H1 (cell line): ENCODE results near the gene IL2RA. TPM values are rescaled to one million over a fixed set of nuclear protein-coding genes. Genes with fewer than 3 reads are reported as not detected.

Experiments used
- CTCF ChIA-PET: fragments of 300-600 bp; sonication (Branson Sonifier 250); formaldehyde crosslinking; loops from one replicate; lab custom pipeline; 2021; ENCODE audit not compliant: partially characterized antibody; lab: Charles Lee
- POLR2A ChIA-PET: fragments of 300-600 bp; sonication (Branson Sonifier 250); formaldehyde crosslinking; loops from one replicate; lab custom pipeline; 2021; ENCODE audit warnings: inconsistent platforms; ENCODE audit not compliant: partially characterized antibody; lab: Charles Lee
- DNase-seq, 2 experiments: peaks; one replicate each; pipeline versions ENCODE4 v3.0.0 to v3.0.0-alpha.2; 2010 to 2022; ENCODE audit warnings: low spot score in 2 of 2, low read depth in 1 of 2, mixed read lengths in 1 of 2
- FAIRE-seq: peaks from 2 replicates; lab custom pipeline; 2011; peaks lifted over from hg19 to GRCh38; lab: Jason Lieb, UNC
- H2AFZ ChIP-seq: 2 replicates; pipeline ENCODE4 v1.8.1; 2012; ENCODE audit warnings: low read length, inconsistent platforms
- H2AK5ac ChIP-seq: 2 replicates; pipeline ENCODE4 v1.6.1; 2013; ENCODE audit warnings: low read depth, low read length
- H2BK120ac ChIP-seq: replicated peaks from 2 replicates; pipeline ENCODE3; 2013; ENCODE audit warnings: low read depth, low read length, inconsistent platforms
- H2BK12ac ChIP-seq: 2 replicates; pipeline ENCODE4 v1.6.1; 2013; ENCODE audit warnings: low read depth, low read length
- H2BK15ac ChIP-seq: 2 replicates; pipeline ENCODE4 v1.6.1; 2013; ENCODE audit warnings: low read length
- H2BK20ac ChIP-seq: 2 replicates; pipeline ENCODE4 v1.6.1; 2013; ENCODE audit warnings: low read length
- H2BK5ac ChIP-seq: 2 replicates; pipeline ENCODE4 v1.6.1; 2013; ENCODE audit warnings: low read depth, low read length
- H3K14ac ChIP-seq: 2 replicates; pipeline ENCODE4 v1.6.1; 2013; ENCODE audit warnings: inconsistent platforms; ENCODE audit not compliant: insufficient read length
- H3K18ac ChIP-seq: 2 replicates; pipeline ENCODE4 v1.6.1; 2013; ENCODE audit warnings: low read length; ENCODE audit errors: extremely low read depth
- H3K23ac ChIP-seq: 2 replicates; pipeline ENCODE4 v1.6.1; 2013; ENCODE audit warnings: inconsistent platforms; ENCODE audit not compliant: insufficient read length
- H3K23me2 ChIP-seq: 2 replicates; pipeline ENCODE4 v1.6.1; 2013; ENCODE audit warnings: low read depth, low read length
- H3K27ac ChIP-seq: 2 replicates; pipeline ENCODE4 v1.6.1; 2011; ENCODE audit warnings: low read depth, low read length, inconsistent platforms
- H3K27me3 ChIP-seq, 4 experiments: replicated peaks in 1 of 4; 1 replicate in 1 of 4; 2 replicates in 3 of 4; pipeline versions ENCODE4 v1.6.1 to v1.8.1; 2011 to 2013; ENCODE audit warnings: low read length in 3 of 4, mild to moderate bottlenecking in 3 of 4, inconsistent platforms in 2 of 4, mixed read lengths in 2 of 4, moderate library complexity in 1 of 4; ENCODE audit not compliant: control insufficient read depth in 3 of 4, insufficient read depth in 3 of 4; ENCODE audit errors: extremely low read depth in 1 of 4
- H3K36me3 ChIP-seq, 4 experiments: 2 replicates each; pipeline versions ENCODE4 v1.6.1 to v1.8.1; 2011 to 2013; ENCODE audit warnings: mild to moderate bottlenecking in 4 of 4, low read length in 3 of 4, moderate library complexity in 2 of 4, control low read depth in 1 of 4, inconsistent platforms in 1 of 4; ENCODE audit not compliant: insufficient read depth in 4 of 4, control insufficient read depth in 2 of 4
- H3K4ac ChIP-seq: replicated peaks from 2 replicates; pipeline ENCODE3; 2013; ENCODE audit warnings: low read length, low read depth, mixed read lengths, inconsistent platforms; ENCODE audit not compliant: insufficient read length
- H3K4me1 ChIP-seq, 4 experiments: replicated peaks in 1 of 4; 1 replicate in 1 of 4; 2 replicates in 3 of 4; pipeline versions ENCODE4 v1.6.1 to v1.8.1; 2011 to 2013; ENCODE audit warnings: low read length in 3 of 4, inconsistent platforms in 2 of 4, mixed read lengths in 1 of 4; ENCODE audit not compliant: insufficient read depth in 4 of 4, control insufficient read depth in 3 of 4
- H3K4me2 ChIP-seq, 2 experiments: 2 replicates each; pipeline versions ENCODE4 v1.6.1 to v1.8.1; 2011 to 2013; ENCODE audit warnings: low read depth in 2 of 2, low read length in 2 of 2, control low read depth in 1 of 2, inconsistent platforms in 1 of 2, mild to moderate bottlenecking in 1 of 2; ENCODE audit not compliant: insufficient read depth in 1 of 2
- H3K4me3 ChIP-seq, 4 experiments: fragments of 200-600, 300-600 bp in 1 of 4; sonication (generic), shearing (Covaris generic), sonication (Bioruptor Twin) in 1 of 4; 2 replicates each; pipeline versions ENCODE4 v1.5.1 to v1.8.1; 2011 to 2016; ENCODE audit warnings: low read length in 4 of 4, low read depth in 3 of 4, control low read depth in 2 of 4, inconsistent platforms in 2 of 4, mild to moderate bottlenecking in 2 of 4, mixed read lengths in 1 of 4, moderate library complexity in 1 of 4; ENCODE audit not compliant: insufficient read depth in 2 of 4; ENCODE audit errors: extremely low read depth in 1 of 4
- H3K56ac ChIP-seq: replicated peaks from 2 replicates; pipeline ENCODE3; 2013; ENCODE audit warnings: low read depth, mild to moderate bottlenecking, mixed read lengths, low read length, inconsistent platforms; ENCODE audit not compliant: insufficient read length
- H3K79me1 ChIP-seq: 2 replicates; pipeline ENCODE4 v1.6.1; 2013; ENCODE audit warnings: low read depth, low read length, control low read depth
- H3K79me2 ChIP-seq, 2 experiments: 2 replicates each; pipeline versions ENCODE4 v1.6.1 to v1.8.1; 2012 to 2013; ENCODE audit warnings: low read length in 2 of 2, mild to moderate bottlenecking in 2 of 2, inconsistent platforms in 1 of 2; ENCODE audit not compliant: insufficient read depth in 2 of 2, control insufficient read depth in 1 of 2
- H3K9ac ChIP-seq, 4 experiments: replicated peaks in 1 of 4; 1 replicate in 1 of 4; 2 replicates in 3 of 4; pipeline versions ENCODE4 v1.6.1 to v1.8.1; 2011 to 2013; ENCODE audit warnings: low read depth in 3 of 4, low read length in 3 of 4, control low read depth in 2 of 4, mild to moderate bottlenecking in 2 of 4, moderate library complexity in 2 of 4, inconsistent platforms in 1 of 4; ENCODE audit errors: extremely low read depth in 1 of 4
- H3K9me3 ChIP-seq, 2 experiments: 2 replicates each; pipeline versions ENCODE4 v1.6.1 to v1.8.1; 2012 to 2013; ENCODE audit warnings: mild to moderate bottlenecking in 2 of 2, moderate library complexity in 2 of 2, control low read depth in 1 of 2, inconsistent platforms in 1 of 2, low read depth in 1 of 2, low read length in 1 of 2, mixed read lengths in 1 of 2; ENCODE audit not compliant: insufficient read depth in 2 of 2
- H4K20me1 ChIP-seq, 2 experiments: replicated peaks in 1 of 2; 2 replicates each; pipeline versions ENCODE3 to v1.8.1; 2011 to 2013; ENCODE audit warnings: inconsistent platforms in 2 of 2, low read length in 2 of 2, mild to moderate bottlenecking in 1 of 2; ENCODE audit not compliant: insufficient read depth in 2 of 2, control insufficient read depth in 1 of 2
- H4K5ac ChIP-seq: 2 replicates; pipeline ENCODE4 v1.6.1; 2013; ENCODE audit warnings: low read length, low read depth, mixed read lengths, inconsistent platforms; ENCODE audit not compliant: insufficient read length
- H4K8ac ChIP-seq: 2 replicates; pipeline ENCODE4 v1.8.0; 2013; ENCODE audit warnings: mild to moderate bottlenecking, moderate library complexity, low read length, inconsistent platforms; ENCODE audit not compliant: insufficient read depth; ENCODE audit errors: extremely low read depth
- H4K91ac ChIP-seq: replicated peaks from 2 replicates; pipeline ENCODE3; 2013; ENCODE audit warnings: low read length, mixed read lengths, inconsistent platforms; ENCODE audit not compliant: insufficient read length
- CEBPB ChIP-seq: IDR thresholded peaks from 2 replicates; pipeline ENCODE4 v1.6.1; 2012; ENCODE audit warnings: low read depth, low read length
- E2F6 ChIP-seq: IDR thresholded peaks from 2 replicates; pipeline ENCODE4 v1.6.1; 2012; ENCODE audit warnings: inconsistent platforms
- EP300 ChIP-seq, 2 experiments: IDR thresholded peaks; 1 replicate in 1 of 2; 2 replicates in 1 of 2; pipeline ENCODE4 v1.6.1; 2011 to 2012; ENCODE audit warnings: low read depth in 2 of 2, low read length in 2 of 2, mild to moderate bottlenecking in 2 of 2, borderline replicate concordance in 1 of 2, inconsistent platforms in 1 of 2, moderate library complexity in 1 of 2
- RFX5 ChIP-seq: IDR thresholded peaks from 2 replicates; pipeline ENCODE4 v1.6.1; 2011; ENCODE audit warnings: low read depth, low read length, improper control_type of control experiment, borderline replicate concordance
- SIN3A ChIP-seq, 2 experiments: IDR thresholded peaks in 1 of 2; conservative IDR thresholded peaks in 1 of 2; 2 replicates each; pipeline ENCODE4 v1.6.1; 2011 to 2012; ENCODE audit warnings: low read length in 2 of 2, improper control_type of control experiment in 1 of 2, low read depth in 1 of 2, mild to moderate bottlenecking in 1 of 2
- SIRT6 ChIP-seq: IDR thresholded peaks from one replicate; pipeline ENCODE4 v1.7.1; 2012; ENCODE audit warnings: low read length, inconsistent platforms
- WGBS, 2 experiments: shearing (Covaris generic) in 1 of 2; methylation state at CpG; one replicate each; pipeline versions ENCODE4 v1.1.6 to v1.1.7; 2013 to 2015; ENCODE audit warnings: low lambda C conversion rate in 2 of 2, mixed read lengths in 2 of 2, inconsistent platforms in 1 of 2, low coverage in 1 of 2, missing lambda C conversion rate in 1 of 2; ENCODE audit not compliant: insufficient replicate concordance in 2 of 2, insufficient coverage in 1 of 2, insufficient read length in 1 of 2; ENCODE audit errors: extremely low coverage in 1 of 2, missing lambda C conversion rate in 1 of 2; 5-methylcytosine and 5-hydroxymethylcytosine counted together
- polyA plus RNA-seq, 7 experiments: library from polyadenylated mRNA; depleted of rRNA in 3 of 7; stranded (reverse) in 5 of 7; unstranded in 2 of 7; fragments of >200 nt in 5 of 7; fragments of 200-250 nt in 2 of 7; gene quantifications; 1 replicate in 5 of 7; 2 replicates in 1 of 7; 4 replicates in 1 of 7; pipeline versions ENCODE4 v1.2.1 to v1.2.3, GENCODE V29; 2011 to 2013; ENCODE audit warnings: missing spikeins in 2 of 7, mixed read lengths in 2 of 7
- total RNA-seq: library from RNA; stranded (reverse); fragmentation: NEBNext Ultra II Directional; extraction: Animal tissue kit (Norgen Biotek cat#: 25700); gene quantifications from 2 replicates; pipeline ENCODE4 v1.2.1, GENCODE V29; 2021

IL2RA gene
- total and polyA plus RNA-seq, 2 of the 8 experiments (the other 6 are each of a cell fraction or from before 2014, with no cell fraction given): not detected

GRCh38 chr10:6108072-6108471, 45.9 kb upstream of the IL2RA start:
- ChIA-PET POLR2A (interaction anchor here (1.0 to 1.6 kb wide), 3 partner anchors 14 to 94 kb away, joined by 3 to 10 read pairs (median 4); partner anchors contain the start of gene PFKFB3), CTCF (interaction anchor here (0.8 to 3.2 kb wide), 9 partner anchors 12 to 294 kb away, joined by 3 to 21 read pairs (median 6); no protein-coding TSS in a partner anchor)
- Histone ChIP-seq H4K5ac (no peak overlapping the region), H3K4me2 (peak overlapping the region; percentile 6 to 31; a peak in 3 of 4 replicates), H2AK5ac (no peak overlapping the region), H2BK15ac (no peak overlapping the region), H3K4me1 (peaks cover 4 to 24% (median 14%) of the 10 kb centered on the region in 4 experiments; a peak in 4 of 7 replicates), H3K23ac (no peak overlapping the region), H3K27ac (no peak overlapping the region), H3K27me3 (no peaks in the 10 kb centered on the region), H3K56ac (no peak overlapping the region)
- FAIRE-seq: no peak
- TF ChIP-seq SIRT6 (no peak), RFX5 (no peak), E2F6 (no peak), EP300 (IDR thresholded peaks at IDR 0.05; ENCODE audit: borderline replicate concordance in 1 of 2, low read depth in 2 of 2, low read length in 2 of 2) (no peak), CEBPB (no peak), SIN3A (conservative IDR thresholded peaks at IDR 0.05 in 1 of 2, IDR thresholded peaks at IDR 0.05 in 1 of 2; ENCODE audit: low read depth in 1 of 2, low read length in 2 of 2) (no peak)
- TF ChIP-seq, all 59 proteins: peak for 0
- peaks cover 16 to 64% (median 38%) of the 10 kb centered on the region in 4 experiments for H3K36me3 ChIP-seq
- H4K8ac ChIP-seq: no peak overlapping the region
- no peak overlapping the region for H2BK5ac ChIP-seq
- H2BK12ac ChIP-seq: no peak overlapping the region
- DNase-seq: no peak
- H4K20me1 ChIP-seq: peaks cover 9 to 14% of the 10 kb centered on the region in 2 experiments
- H2AFZ ChIP-seq: no peak overlapping the region
- no peak overlapping the region for H3K14ac ChIP-seq
- no peak overlapping the region for H3K9ac ChIP-seq
- peaks cover 0 to 17% of the 10 kb centered on the region in 2 experiments; a peak in 2 of 4 replicates for H3K79me2 ChIP-seq
- 71% methylated on average over 6 of the region's 6 CpGs; no CpG with 5 or more reads in 1 of the 2 experiments for WGBS, 2 experiments
- no peak overlapping the region for H2BK120ac ChIP-seq
- no peak overlapping the region for H2BK20ac ChIP-seq
- H3K4me3 ChIP-seq: peak overlapping the region in 1 of 4 experiments; percentile 19; a peak in 1 of 8 replicates
- no peaks in the 10 kb centered on the region for H3K9me3 ChIP-seq
- H3K79me1 ChIP-seq: peaks cover 3% of the 10 kb centered on the region; the same call in 1 of the 2 replicates
- H3K4ac ChIP-seq: no peak overlapping the region
- H3K18ac ChIP-seq: no peak overlapping the region; the same call in 1 of the 2 replicates
- H3K23me2 ChIP-seq: no peaks in the 10 kb centered on the region
- H4K91ac ChIP-seq: no peak overlapping the region
